C4-2B (cell line): ENCODE results near the gene MDC1.
A peak's percentile ranks its signal among the peaks of the same experiment; 100 is the strongest.
"Not testable (repeated sequence)": the region's sequence is repeated elsewhere in the genome, so short reads cannot be mapped to it uniquely, and the experiment has no call there.

Experiments used
- H3K27ac ChIP-seq: fragments of 450-650 bp; 2 replicates; pipeline ENCODE4 v1.5.1; 2017
- ZFX ChIP-seq: fragments of 450-650 bp; IDR thresholded peaks from 2 replicates; pipeline ENCODE4 v1.6.1; 2017
- TF ChIP-seq, protein P1 (sequence below): fragments of 450-650 bp; conservative IDR thresholded peaks from 2 replicates; pipeline ENCODE4 v1.5.1; 2017; ENCODE audit warnings: mild to moderate bottlenecking

Gene MDC1, protein sequence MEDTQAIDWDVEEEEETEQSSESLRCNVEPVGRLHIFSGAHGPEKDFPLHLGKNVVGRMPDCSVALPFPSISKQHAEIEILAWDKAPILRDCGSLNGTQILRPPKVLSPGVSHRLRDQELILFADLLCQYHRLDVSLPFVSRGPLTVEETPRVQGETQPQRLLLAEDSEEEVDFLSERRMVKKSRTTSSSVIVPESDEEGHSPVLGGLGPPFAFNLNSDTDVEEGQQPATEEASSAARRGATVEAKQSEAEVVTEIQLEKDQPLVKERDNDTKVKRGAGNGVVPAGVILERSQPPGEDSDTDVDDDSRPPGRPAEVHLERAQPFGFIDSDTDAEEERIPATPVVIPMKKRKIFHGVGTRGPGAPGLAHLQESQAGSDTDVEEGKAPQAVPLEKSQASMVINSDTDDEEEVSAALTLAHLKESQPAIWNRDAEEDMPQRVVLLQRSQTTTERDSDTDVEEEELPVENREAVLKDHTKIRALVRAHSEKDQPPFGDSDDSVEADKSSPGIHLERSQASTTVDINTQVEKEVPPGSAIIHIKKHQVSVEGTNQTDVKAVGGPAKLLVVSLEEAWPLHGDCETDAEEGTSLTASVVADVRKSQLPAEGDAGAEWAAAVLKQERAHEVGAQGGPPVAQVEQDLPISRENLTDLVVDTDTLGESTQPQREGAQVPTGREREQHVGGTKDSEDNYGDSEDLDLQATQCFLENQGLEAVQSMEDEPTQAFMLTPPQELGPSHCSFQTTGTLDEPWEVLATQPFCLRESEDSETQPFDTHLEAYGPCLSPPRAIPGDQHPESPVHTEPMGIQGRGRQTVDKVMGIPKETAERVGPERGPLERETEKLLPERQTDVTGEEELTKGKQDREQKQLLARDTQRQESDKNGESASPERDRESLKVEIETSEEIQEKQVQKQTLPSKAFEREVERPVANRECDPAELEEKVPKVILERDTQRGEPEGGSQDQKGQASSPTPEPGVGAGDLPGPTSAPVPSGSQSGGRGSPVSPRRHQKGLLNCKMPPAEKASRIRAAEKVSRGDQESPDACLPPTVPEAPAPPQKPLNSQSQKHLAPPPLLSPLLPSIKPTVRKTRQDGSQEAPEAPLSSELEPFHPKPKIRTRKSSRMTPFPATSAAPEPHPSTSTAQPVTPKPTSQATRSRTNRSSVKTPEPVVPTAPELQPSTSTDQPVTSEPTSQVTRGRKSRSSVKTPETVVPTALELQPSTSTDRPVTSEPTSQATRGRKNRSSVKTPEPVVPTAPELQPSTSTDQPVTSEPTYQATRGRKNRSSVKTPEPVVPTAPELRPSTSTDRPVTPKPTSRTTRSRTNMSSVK (N-terminal part only)

DNA sequence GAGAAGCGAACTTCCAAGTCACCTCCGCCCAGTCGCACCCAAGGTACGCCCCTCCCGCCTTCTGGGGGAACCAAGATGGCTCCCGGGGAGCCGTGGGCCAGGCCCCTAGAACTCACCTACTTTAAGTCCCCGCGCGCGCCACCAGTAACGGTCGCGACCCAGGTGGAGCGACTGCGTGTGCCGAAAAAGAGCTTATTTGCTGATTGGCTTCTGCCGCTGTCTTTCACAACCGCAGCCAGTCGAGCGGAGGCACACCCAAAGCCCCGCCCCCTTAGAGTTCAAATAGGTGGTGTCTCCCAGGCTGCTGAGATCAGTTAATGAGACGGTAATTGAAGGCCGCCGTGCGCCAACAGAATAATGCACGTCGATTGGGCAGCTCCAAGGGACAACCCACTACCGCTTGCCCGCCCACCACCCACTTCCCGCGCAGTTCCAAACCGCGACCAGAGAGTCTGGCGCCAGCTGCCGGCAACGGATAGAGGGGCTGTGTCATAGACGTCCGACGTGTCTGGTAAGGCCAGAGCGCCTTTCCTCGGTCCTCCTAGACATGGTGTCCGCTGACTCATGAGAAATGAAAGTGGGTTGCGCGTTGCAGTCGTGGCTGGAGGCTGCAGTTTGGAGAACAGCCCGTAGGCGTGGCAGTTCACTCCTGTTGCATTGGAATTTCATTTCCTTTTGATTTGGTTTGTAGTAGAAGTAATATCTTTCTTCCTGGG, at the start of gene MDC1:
TSS of gene MDC1 (minus strand) at position 153 of the 716 bp plus-strand sequence. CDS start 2,106 bp downstream, outside the sequence.
- H3K27ac ChIP-seq, result peak within 1 kb of the TSS; percentile 93
- TF ChIP-seq, protein P1, sequence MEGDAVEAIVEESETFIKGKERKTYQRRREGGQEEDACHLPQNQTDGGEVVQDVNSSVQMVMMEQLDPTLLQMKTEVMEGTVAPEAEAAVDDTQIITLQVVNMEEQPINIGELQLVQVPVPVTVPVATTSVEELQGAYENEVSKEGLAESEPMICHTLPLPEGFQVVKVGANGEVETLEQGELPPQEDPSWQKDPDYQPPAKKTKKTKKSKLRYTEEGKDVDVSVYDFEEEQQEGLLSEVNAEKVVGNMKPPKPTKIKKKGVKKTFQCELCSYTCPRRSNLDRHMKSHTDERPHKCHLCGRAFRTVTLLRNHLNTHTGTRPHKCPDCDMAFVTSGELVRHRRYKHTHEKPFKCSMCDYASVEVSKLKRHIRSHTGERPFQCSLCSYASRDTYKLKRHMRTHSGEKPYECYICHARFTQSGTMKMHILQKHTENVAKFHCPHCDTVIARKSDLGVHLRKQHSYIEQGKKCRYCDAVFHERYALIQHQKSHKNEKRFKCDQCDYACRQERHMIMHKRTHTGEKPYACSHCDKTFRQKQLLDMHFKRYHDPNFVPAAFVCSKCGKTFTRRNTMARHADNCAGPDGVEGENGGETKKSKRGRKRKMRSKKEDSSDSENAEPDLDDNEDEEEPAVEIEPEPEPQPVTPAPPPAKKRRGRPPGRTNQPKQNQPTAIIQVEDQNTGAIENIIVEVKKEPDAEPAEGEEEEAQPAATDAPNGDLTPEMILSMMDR, result no peak
- no peak for TF ChIP-seq ZFX

DNA sequence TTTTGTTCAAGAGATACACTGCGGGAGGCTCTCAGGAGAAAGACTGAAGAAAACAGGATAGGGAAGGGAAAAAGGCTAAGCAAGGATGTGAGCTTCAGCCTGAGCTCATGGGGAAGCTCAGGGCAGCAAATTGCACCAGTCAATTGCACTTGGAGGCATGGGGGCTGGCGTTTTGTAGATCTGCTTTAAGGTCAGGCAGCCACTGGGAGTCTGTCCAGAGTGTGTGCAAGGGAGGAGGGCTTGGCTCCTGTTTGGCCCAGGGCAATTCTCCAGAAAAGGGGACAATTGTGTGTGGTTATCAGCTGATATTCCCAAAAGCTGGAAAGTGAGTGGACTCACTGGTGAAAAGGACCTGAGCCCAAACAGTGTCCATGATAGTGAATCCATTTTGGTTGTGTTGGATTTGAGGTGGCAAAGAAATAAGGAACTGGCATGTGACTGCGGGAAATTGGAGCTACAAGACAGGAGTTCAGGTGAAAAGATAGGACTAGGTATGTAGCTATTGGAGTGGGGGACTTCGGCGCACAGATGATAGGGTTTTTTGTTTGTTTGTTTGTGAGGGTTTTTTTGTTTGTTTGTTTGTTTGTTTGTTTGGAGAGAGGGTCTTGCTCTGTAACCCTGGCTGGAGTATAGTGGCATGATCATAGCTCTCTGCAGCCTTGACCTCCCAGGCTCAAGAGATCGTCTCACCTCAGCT, 49.5 kb upstream of the MDC1 start:
- TF ChIP-seq, protein P1, result no peak
- TF ChIP-seq ZFX, result no peak
- H3K27ac ChIP-seq, result no peak overlapping the region

DNA sequence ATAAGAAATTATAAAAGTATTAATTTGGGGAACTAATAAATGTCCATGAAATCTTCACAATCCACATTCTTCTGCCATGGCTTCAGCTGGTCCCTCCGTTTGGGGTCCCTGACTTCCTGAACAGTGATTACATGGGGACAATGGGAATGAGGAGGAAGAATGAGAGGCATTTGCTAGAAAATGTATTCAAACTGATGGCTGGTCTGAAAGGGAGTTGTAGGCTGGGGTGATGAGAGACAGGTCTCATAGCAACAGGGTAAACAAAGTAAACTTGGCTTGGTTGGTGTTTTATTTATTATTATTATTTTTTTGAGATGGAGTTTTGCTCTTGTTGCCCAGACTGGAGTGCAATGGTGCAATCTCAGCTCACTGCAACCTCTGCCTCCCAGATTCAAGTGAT, 48.4 kb upstream of the MDC1 start:
- not testable (repeated sequence) for H3K27ac ChIP-seq

DNA sequence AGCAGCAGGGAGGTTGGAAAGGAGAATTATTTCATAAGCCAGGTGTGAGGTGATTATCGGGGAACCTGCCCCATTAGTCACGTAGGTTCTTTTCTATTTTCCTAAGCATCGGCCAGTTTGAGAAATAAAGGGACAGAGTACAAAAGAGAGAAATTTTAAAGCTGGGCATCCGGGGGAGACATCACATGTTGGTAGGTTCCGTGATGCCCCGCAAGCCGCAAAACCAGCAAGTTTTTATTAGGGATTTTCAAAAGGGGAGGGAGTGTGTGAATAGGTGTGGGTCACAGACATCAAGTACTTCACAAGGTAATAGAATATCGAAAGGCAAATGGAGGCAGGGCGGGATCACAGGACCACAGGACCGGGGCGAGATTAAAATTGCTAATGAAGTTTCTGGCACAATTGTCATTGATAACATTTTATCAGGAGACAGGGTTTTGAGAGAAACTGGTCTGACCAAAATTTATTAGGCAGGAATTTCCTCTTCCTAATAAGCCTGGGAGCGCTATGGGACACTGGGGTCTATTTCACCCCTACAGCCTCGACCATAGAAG, 47.5 kb upstream of the MDC1 start:
- not testable (repeated sequence) for H3K27ac ChIP-seq

DNA sequence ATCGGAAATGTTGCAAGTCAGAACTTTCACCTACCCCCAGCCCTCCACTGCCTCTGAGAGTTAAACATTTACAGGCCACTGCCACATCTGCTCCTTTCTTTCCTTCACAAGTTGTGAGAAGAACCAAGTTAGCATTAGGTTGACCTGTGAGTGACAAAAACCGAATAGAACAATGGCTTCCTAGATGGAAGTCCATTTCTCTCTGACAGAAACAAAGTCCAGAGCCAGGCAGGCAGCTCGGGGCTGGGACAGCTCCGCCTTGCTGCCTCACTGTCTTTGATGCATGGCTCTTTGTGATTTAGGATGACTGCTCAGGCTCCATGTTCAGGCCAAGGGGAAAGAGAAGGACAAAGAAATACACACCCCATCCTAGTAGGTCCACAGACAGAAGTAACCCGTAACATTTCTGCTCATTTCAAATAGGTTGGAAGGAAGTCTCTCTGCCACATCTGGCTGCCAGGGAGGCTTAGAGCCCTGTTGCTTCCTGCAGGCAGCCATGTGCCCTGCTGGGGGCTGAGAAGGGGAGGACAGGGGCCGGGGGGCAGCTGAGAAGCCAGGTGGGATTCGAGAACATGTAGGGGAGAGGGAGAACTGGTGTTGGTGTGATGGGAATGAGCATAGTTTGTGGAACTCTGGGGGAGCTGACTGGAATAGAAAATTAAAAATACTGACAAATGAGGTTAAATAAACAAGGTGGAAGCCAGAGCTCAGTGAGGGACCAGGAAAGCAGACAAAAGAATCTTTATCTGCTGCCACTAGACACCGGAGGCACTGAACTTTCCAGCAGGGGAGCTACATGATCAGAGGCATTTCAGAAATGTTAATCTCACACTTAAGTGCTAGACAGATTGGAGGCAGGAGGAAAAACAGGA, 46.8 kb upstream of the MDC1 start:
- no peak for TF ChIP-seq ZFX
- TF ChIP-seq, protein P1, result no peak
- no peak overlapping the region for H3K27ac ChIP-seq

DNA sequence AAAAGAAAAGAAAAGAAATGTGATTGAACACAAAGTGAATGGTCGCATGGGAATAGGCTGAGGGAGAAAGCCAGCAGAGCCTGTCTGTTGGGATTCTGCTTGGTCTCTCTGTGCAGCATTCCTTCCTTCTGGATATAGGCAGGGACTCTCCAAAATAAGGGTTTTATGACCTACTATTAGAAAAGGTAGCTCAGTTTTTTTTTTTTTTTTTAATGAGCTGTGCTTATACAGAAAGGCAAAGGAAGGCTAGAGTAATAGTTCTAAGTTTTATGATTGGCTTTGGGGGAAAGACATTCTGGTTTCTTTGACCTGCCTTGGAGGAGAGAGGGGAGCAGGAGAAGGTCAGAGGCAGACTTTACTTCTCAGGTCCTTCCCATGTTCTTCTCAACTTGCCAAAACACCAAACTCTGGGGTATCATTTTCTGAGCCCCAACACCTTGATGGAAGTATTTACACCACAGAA, 46.1 kb upstream of the MDC1 start:
- H3K27ac ChIP-seq, result no peak overlapping the region

More for the DNA sequence above, 46.1 kb upstream of the MDC1 start:
- no peak for TF ChIP-seq ZFX
- TF ChIP-seq, protein P1, result no peak
